DND-41 (cell line): ENCODE results near the gene PRPSAP1.

Experiments used
- ATAC-seq: fragments of 200-7000 bp; cut with Tn5 transposase; 3 replicates; pipeline ENCODE4 v1.9.1; 2021; ENCODE audit warnings: low read depth; ENCODE audit not compliant: insufficient read depth
- DNase-seq: peaks from one replicate; pipeline ENCODE4 v3.0.0-alpha.2; 2020
- H2AFZ ChIP-seq: 2 replicates; pipeline ENCODE4 v1.6.0; 2012; ENCODE audit warnings: low read depth, low read length
- H3K27ac ChIP-seq: 2 replicates; pipeline ENCODE4 v1.5.1; 2012; ENCODE audit warnings: low read length, inconsistent platforms
- H3K27me3 ChIP-seq: fragments of 200-600 bp; sonication (generic); 2 replicates; pipeline ENCODE4 v1.6.0; 2012; ENCODE audit warnings: low read length, mild to moderate bottlenecking, inconsistent platforms; ENCODE audit not compliant: insufficient read depth, poor library complexity
- H3K36me3 ChIP-seq: 2 replicates; pipeline ENCODE4 v1.5.1; 2012; ENCODE audit warnings: low read length, inconsistent platforms; ENCODE audit not compliant: insufficient read depth
- H3K4me1 ChIP-seq: 2 replicates; pipeline ENCODE4 v1.5.1; 2012; ENCODE audit warnings: mild to moderate bottlenecking, low read length; ENCODE audit not compliant: insufficient read depth
- H3K4me2 ChIP-seq: 2 replicates; pipeline ENCODE4 v1.6.0; 2012; ENCODE audit warnings: mild to moderate bottlenecking, moderate library complexity, low read length, inconsistent platforms; ENCODE audit not compliant: insufficient read depth
- H3K4me3 ChIP-seq, 2 experiments: fragments of 200-600 bp in 1 of 2; shearing (Covaris generic) in 1 of 2; 2 replicates each; pipeline ENCODE4 v1.5.1; 2012 to 2016; ENCODE audit warnings: inconsistent platforms in 2 of 2, low read length in 2 of 2, mild to moderate bottlenecking in 2 of 2, low read depth in 1 of 2, moderate library complexity in 1 of 2
- H3K79me2 ChIP-seq: 2 replicates; pipeline ENCODE4 v1.6.0; 2012; ENCODE audit warnings: low read length, inconsistent platforms; ENCODE audit not compliant: insufficient read depth
- H3K9ac ChIP-seq: 2 replicates; pipeline ENCODE4 v1.6.0; 2012; ENCODE audit warnings: low read depth, mild to moderate bottlenecking, inconsistent platforms, low read length, moderate library complexity
- H3K9me3 ChIP-seq: 2 replicates; pipeline ENCODE4 v1.5.1; 2012; ENCODE audit warnings: low read length, moderate library complexity, mild to moderate bottlenecking, inconsistent platforms; ENCODE audit not compliant: insufficient read depth, severe bottlenecking
- H4K20me1 ChIP-seq: 2 replicates; pipeline ENCODE4 v1.6.0; 2012; ENCODE audit warnings: low read length; ENCODE audit not compliant: insufficient read depth
- EZH2 ChIP-seq: IDR thresholded peaks from 3 replicates; pipeline ENCODE4 v1.6.1; 2012; ENCODE audit warnings: borderline replicate concordance, low read depth, mild to moderate bottlenecking, moderate library complexity, low read length, inconsistent platforms; ENCODE audit not compliant: severe bottlenecking
- TF ChIP-seq, protein P1 (sequence below): IDR thresholded peaks from 2 replicates; pipeline ENCODE4 v1.5.1; 2012; ENCODE audit warnings: borderline replicate concordance, low read length, moderate library complexity, mild to moderate bottlenecking; ENCODE audit not compliant: poor library complexity, severe bottlenecking; ENCODE audit errors: extremely low read depth

The PRPSAP1 gene

DNA sequence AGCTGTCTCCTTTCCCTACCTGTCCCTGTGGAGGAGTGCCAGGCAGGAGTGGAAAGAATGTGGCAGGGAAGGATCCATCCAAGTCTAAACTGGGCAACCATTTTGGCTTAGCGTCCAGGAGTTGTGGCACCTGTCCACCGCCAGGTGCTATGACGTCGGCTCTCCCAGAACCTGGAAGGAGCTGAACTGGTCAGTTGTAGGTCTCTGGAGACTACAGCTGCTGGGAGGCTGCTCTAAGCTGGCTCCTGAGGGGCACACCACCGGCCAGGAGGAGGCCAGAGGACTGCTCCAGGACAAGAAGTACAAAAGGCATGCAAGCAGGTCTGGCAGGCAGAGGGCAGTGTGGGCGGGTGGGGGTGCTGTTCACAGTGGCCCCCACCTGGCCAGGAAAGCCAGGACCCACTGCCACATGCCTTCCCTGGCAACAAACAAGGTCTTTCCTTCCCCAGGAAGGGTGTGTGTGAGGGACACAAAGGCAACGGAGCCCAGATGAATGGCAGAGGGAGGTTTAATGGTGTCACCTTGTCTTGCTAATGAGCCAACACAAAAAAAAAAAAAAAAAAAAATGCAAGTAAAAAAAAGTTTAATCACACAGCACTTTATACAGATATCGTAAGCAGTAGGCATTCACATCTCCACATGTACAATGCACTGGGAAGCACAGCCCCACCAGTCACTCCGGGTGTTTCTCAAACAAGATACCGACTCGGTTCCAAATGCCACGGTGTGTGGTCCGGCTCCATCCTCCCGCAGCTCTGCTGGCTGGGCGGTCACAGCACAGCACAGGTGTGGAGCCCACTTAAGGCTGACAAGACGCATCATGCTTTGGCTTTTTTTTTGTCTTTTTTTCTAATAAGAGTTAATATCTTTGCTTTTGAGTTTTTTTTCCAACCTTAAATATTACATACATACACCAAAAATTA, 35.5 kb upstream of the PRPSAP1 start:
- TF ChIP-seq EZH2 = no peak
- TF ChIP-seq, protein P1, sequence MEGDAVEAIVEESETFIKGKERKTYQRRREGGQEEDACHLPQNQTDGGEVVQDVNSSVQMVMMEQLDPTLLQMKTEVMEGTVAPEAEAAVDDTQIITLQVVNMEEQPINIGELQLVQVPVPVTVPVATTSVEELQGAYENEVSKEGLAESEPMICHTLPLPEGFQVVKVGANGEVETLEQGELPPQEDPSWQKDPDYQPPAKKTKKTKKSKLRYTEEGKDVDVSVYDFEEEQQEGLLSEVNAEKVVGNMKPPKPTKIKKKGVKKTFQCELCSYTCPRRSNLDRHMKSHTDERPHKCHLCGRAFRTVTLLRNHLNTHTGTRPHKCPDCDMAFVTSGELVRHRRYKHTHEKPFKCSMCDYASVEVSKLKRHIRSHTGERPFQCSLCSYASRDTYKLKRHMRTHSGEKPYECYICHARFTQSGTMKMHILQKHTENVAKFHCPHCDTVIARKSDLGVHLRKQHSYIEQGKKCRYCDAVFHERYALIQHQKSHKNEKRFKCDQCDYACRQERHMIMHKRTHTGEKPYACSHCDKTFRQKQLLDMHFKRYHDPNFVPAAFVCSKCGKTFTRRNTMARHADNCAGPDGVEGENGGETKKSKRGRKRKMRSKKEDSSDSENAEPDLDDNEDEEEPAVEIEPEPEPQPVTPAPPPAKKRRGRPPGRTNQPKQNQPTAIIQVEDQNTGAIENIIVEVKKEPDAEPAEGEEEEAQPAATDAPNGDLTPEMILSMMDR = no peak
- Histone ChIP-seq H3K9me3 (no peaks in the 10 kb centered on the region), H3K4me3 (no peak overlapping the region), H3K36me3 (peaks cover 30% of the 10 kb centered on the region), H3K4me1 (peaks cover 9% of the 10 kb centered on the region), H3K4me2 (no peak overlapping the region), H3K27ac (no peak overlapping the region), H3K9ac (no peak overlapping the region), H2AFZ (no peak overlapping the region), H3K79me2 (no peaks in the 10 kb centered on the region), H4K20me1 (no peaks in the 10 kb centered on the region), H3K27me3 (no peaks in the 10 kb centered on the region)
- ATAC-seq (no peak), DNase-seq (no peak)

DNA sequence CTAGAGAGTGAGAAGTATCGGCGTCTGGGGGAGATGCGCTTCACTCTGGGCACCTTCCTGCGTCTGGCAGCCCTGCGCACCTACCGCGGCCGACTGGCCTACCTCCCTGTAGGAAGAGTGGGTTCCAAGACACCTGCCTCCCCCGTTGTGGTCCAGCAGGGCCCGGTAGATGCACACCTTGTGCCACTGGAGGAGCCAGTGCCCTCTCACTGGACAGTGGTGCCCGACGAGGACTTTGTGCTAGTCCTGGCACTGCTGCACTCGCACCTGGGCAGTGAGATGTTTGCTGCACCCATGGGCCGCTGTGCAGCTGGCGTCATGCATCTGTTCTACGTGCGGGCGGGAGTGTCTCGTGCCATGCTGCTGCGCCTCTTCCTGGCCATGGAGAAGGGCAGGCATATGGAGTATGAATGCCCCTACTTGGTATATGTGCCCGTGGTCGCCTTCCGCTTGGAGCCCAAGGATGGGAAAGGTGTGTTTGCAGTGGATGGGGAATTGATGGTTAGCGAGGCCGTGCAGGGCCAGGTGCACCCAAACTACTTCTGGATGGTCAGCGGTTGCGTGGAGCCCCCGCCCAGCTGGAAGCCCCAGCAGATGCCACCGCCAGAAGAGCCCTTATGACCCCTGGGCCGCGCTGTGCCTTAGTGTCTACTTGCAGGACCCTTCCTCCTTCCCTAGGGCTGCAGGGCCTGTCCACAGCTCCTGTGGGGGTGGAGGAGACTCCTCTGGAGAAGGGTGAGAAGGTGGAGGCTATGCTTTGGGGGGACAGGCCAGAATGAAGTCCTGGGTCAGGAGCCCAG, 33.5 kb upstream of the PRPSAP1 start:
- Histone ChIP-seq H3K4me1 (peaks cover 28% of the 10 kb centered on the region), H3K9ac (no peak overlapping the region), H3K9me3 (no peaks in the 10 kb centered on the region), H3K27me3 (peaks cover 15% of the 10 kb centered on the region), H3K36me3 (peaks cover 20% of the 10 kb centered on the region), H3K79me2 (no peaks in the 10 kb centered on the region), H3K27ac (no peak overlapping the region), H4K20me1 (0 out of 2 replicates have a peak, but pooled peaks cover 3% of the 10 kb centered on the region), H3K4me3 (no peak overlapping the region), H3K4me2 (no peak overlapping the region), H2AFZ (no peak overlapping the region)
- no peak for ATAC-seq
- DNase-seq = no peak
- no peak for TF ChIP-seq EZH2
- TF ChIP-seq, protein P1 = no peak

DNA sequence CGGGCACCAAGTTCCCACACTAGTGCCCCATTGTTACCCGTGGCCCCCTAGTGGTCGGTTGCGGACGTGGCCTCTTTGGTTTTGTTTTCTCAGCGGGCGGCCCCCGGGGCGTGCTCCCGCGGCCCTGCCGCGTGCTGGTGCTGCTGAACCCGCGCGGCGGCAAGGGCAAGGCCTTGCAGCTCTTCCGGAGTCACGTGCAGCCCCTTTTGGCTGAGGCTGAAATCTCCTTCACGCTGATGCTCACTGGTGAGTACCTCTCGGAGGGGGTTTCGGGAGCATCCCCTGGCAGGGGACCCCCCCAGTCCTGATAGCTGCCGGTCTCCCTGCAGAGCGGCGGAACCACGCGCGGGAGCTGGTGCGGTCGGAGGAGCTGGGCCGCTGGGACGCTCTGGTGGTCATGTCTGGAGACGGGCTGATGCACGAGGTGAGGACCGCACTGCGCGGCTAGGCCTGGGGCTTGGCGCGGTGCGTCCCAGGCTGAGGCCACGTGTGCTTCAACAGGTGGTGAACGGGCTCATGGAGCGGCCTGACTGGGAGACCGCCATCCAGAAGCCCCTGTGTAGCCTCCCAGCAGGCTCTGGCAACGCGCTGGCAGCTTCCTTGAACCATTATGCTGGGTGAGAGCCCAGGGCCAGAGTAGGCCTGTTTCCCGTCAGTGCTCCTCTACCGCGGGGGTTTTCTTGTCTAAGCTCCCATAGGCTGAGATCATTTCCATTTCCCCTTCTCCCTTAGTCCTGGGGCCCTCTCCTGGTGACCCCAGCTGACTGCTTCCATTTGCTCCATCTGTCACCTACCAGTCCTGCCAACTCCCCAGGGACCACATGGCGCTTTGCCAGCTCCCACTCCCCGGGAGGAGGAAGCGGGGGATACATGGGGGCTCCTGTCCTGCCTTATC, 32.4 kb upstream of the PRPSAP1 start:
- Histone ChIP-seq H3K9ac (no peak overlapping the region), H3K79me2 (no peaks in the 10 kb centered on the region), H2AFZ (no peak overlapping the region), H3K9me3 (no peaks in the 10 kb centered on the region), H4K20me1 (0 out of 2 replicates have a peak, but pooled peaks cover 3% of the 10 kb centered on the region), H3K4me2 (no peak overlapping the region), H3K4me3 (no peak overlapping the region), H3K27me3 (peaks cover 15% of the 10 kb centered on the region), H3K4me1 (peaks cover 28% of the 10 kb centered on the region), H3K36me3 (peaks cover 12% of the 10 kb centered on the region), H3K27ac (no peak overlapping the region)
- peak; percentile 69 for DNase-seq
- no peak for TF ChIP-seq EZH2
- TF ChIP-seq, protein P1 = peak; percentile 73
- no peak for ATAC-seq
